CD14-positive monocyte (primary cell): Measurements from ENCODE around the gene NRXN3. TPM values are rescaled to one million over a fixed set of nuclear protein-coding genes. Genes with fewer than 3 reads are reported as not detected.

Experiments used
- DNase-seq, 3 donors: peaks; one replicate each; pipeline ENCODE4 v3.0.0-alpha.2; 2011 to 2022
- H2AFZ ChIP-seq: 2 replicates; pipeline ENCODE4 v1.6.0; 2012; ENCODE audit warnings: mild to moderate bottlenecking, low read depth, low read length, inconsistent platforms; ENCODE audit not compliant: insufficient read depth, poor library complexity, severe bottlenecking
- H3K27ac ChIP-seq, 2 donors: 1 replicate in 1 of 2; 2 replicates in 1 of 2; pipeline ENCODE4 v1.5.1; 2012 to 2013; ENCODE audit warnings: low read length in 2 of 2, control low read depth in 1 of 2, inconsistent platforms in 1 of 2, low read depth in 1 of 2, mild to moderate bottlenecking in 1 of 2
- H3K27me3 ChIP-seq, 2 donors: one replicate each; pipeline versions ENCODE4 v1.6.0 to v1.6.1; 2011 to 2013; ENCODE audit warnings: low read length in 2 of 2; ENCODE audit not compliant: control insufficient read depth in 2 of 2, insufficient read depth in 2 of 2
- H3K36me3 ChIP-seq, 2 donors: replicated peaks in 1 of 2; 1 replicate in 1 of 2; 2 replicates in 1 of 2; pipeline versions ENCODE4 v1.5.1 to v1.6.1; 2012 to 2013; ENCODE audit warnings: low read length in 2 of 2, control low read depth in 1 of 2, inconsistent platforms in 1 of 2, mild to moderate bottlenecking in 1 of 2; ENCODE audit not compliant: insufficient read depth in 2 of 2, control insufficient read depth in 1 of 2
- H3K4me1 ChIP-seq, 2 donors: 1 replicate in 1 of 2; 2 replicates in 1 of 2; pipeline versions ENCODE4 v1.5.1 to v1.6.1; 2012 to 2013; ENCODE audit warnings: low read length in 2 of 2, control low read depth in 1 of 2, inconsistent platforms in 1 of 2, mild to moderate bottlenecking in 1 of 2, moderate library complexity in 1 of 2; ENCODE audit not compliant: insufficient read depth in 2 of 2, control insufficient read depth in 1 of 2
- H3K4me2 ChIP-seq: replicated peaks from 2 replicates; pipeline ENCODE3; 2012; ENCODE audit warnings: low read length, moderate library complexity, mild to moderate bottlenecking; ENCODE audit not compliant: poor library complexity, severe bottlenecking; ENCODE audit errors: extremely low read depth
- H3K4me3 ChIP-seq, 3 experiments: fragments of 200-600 bp in 1 of 3; sonication (generic) in 1 of 3; replicated peaks in 1 of 3; 1 replicate in 2 of 3; 2 replicates in 1 of 3; pipeline ENCODE4 v1.5.1; 2011 to 2013; ENCODE audit warnings: low read length in 3 of 3, mild to moderate bottlenecking in 3 of 3, control low read depth in 2 of 3, low read depth in 2 of 3, inconsistent platforms in 1 of 3, moderate library complexity in 1 of 3
- H3K79me2 ChIP-seq: 2 replicates; pipeline ENCODE4 v1.6.0; 2012; ENCODE audit warnings: mild to moderate bottlenecking, control low read depth, inconsistent platforms, low read length, moderate library complexity; ENCODE audit not compliant: insufficient read depth
- H3K9ac ChIP-seq: 2 replicates; pipeline ENCODE4 v1.6.0; 2017; ENCODE audit warnings: low read length, mild to moderate bottlenecking; ENCODE audit not compliant: insufficient read depth, poor library complexity, severe bottlenecking
- H3K9me3 ChIP-seq, 2 donors: replicated peaks in 1 of 2; 1 replicate in 1 of 2; 2 replicates in 1 of 2; pipeline versions ENCODE4 v1.5.1 to v1.6.1; 2012 to 2013; ENCODE audit warnings: low read length in 2 of 2, control low read depth in 1 of 2; ENCODE audit not compliant: control insufficient read depth in 1 of 2, insufficient read depth in 1 of 2
- H4K20me1 ChIP-seq: 2 replicates; pipeline ENCODE4 v1.6.0; 2012; ENCODE audit warnings: mild to moderate bottlenecking, low read length, control low read depth, moderate library complexity; ENCODE audit not compliant: insufficient read depth
- H3K27ac Mint-ChIP-seq, 7 donors: one replicate each; pipeline ENCODE4 v1.8.0; 2020; ENCODE audit warnings: mild to moderate bottlenecking in 7 of 7, mixed read lengths in 7 of 7, moderate library complexity in 6 of 7, inconsistent platforms in 2 of 7
- H3K27me3 Mint-ChIP-seq, 3 donors: one replicate each; pipeline ENCODE4 v1.8.0; 2021 to 2022; ENCODE audit warnings: low read depth in 3 of 3, mild to moderate bottlenecking in 3 of 3, mixed read lengths in 3 of 3, moderate library complexity in 3 of 3, inconsistent platforms in 1 of 3
- H3K36me3 Mint-ChIP-seq, 2 donors: one replicate each; pipeline ENCODE4 v1.8.0; 2020; ENCODE audit warnings: mixed read lengths in 2 of 2, inconsistent platforms in 1 of 2, mild to moderate bottlenecking in 1 of 2
- H3K4me1 Mint-ChIP-seq: one replicate; pipeline ENCODE4 v1.8.0; 2020; ENCODE audit warnings: mild to moderate bottlenecking, mixed read lengths
- H3K4me3 Mint-ChIP-seq, 2 donors: one replicate each; pipeline ENCODE4 v1.8.0; 2020; ENCODE audit warnings: mild to moderate bottlenecking in 2 of 2, mixed read lengths in 2 of 2, moderate library complexity in 1 of 2
- H3K9me3 Mint-ChIP-seq, 7 donors: one replicate each; pipeline ENCODE4 v1.8.0; 2020 to 2022; ENCODE audit warnings: mixed read lengths in 7 of 7, mild to moderate bottlenecking in 6 of 7, moderate library complexity in 6 of 7, inconsistent platforms in 2 of 7
- CTCF ChIP-seq: fragments of 200-600 bp; IDR thresholded peaks from one replicate; pipeline ENCODE4 v1.8.0; 2022; ENCODE audit warnings: antibody characterized with exemption, mild to moderate bottlenecking
- WGBS: methylation state at CpG from one replicate; pipeline ENCODE4 v1.1.5; 2013; ENCODE audit warnings: missing lambda C conversion rate; ENCODE audit not compliant: insufficient coverage; 5-methylcytosine and 5-hydroxymethylcytosine counted together
- intact Hi-C, 2 donors: fragments of 100-400 bp; cut with micrococcal nuclease; formaldehyde crosslinking; loops; one replicate each; pipeline versions ENCODE4 v1.15.0 to v1.15.1; 2023
- polyA plus RNA-seq, 3 donors: library from polyadenylated mRNA; depleted of rRNA in 1 of 3; unstranded in 2 of 3; stranded (reverse) in 1 of 3; fragments of 300-500 nt in 2 of 3; fragments of >200 nt in 1 of 3; fragmentation: Illumina TruSeq in 2 of 3; gene quantifications; 1 replicate in 2 of 3; 2 replicates in 1 of 3; pipeline ENCODE4 v1.2.3, GENCODE V29; 2012 to 2021

Gene NRXN3
- polyA plus RNA-seq, 3 donors, result not detected

GRCh38 chr14:79274641-79275291 is 1104.6 kb downstream of the NRXN3 start:
- DNase-seq, result no peak
- Histone ChIP-seq H4K20me1 (no peaks in the 10 kb centered on the region), H3K9me3 (peaks cover 0 to 4% of the 10 kb centered on the region in 2 donors), H3K4me1 (no peaks in the 10 kb centered on the region), H3K79me2 (no peaks in the 10 kb centered on the region), H3K4me3 (no peak overlapping the region), H2AFZ (no peak overlapping the region), H3K36me3 (no peaks in the 10 kb centered on the region), H3K27me3 (peaks cover 14 to 36% of the 10 kb centered on the region in 2 donors), H3K9ac (no peak overlapping the region), H3K27ac (no peak overlapping the region), H3K4me2 (no peak overlapping the region)
- H3K27ac Mint-ChIP-seq, result no peak overlapping the region
- TF ChIP-seq CTCF, result no peak
- WGBS, result no CpG with 5 or more reads among the region's 2 CpGs
- no peak overlapping the region for H3K4me3 Mint-ChIP-seq
- peaks cover 0 to 11% (median 9%) of the 10 kb centered on the region in 7 donors for H3K9me3 Mint-ChIP-seq
- H3K4me1 Mint-ChIP-seq, result peaks cover 3% of the 10 kb centered on the region
- peaks cover 29 to 36% (median 32%) of the 10 kb centered on the region in 3 donors for H3K27me3 Mint-ChIP-seq
- no peaks in the 10 kb centered on the region for H3K36me3 Mint-ChIP-seq
- intact Hi-C loops, result no loop called here

- H3K36me3 ChIP-seq, result no peaks in the 10 kb centered on the region
- no peaks in the 10 kb centered on the region for H3K79me2 ChIP-seq
- Mint-ChIP-seq H3K27ac (no peak overlapping the region), H3K36me3 (no peaks in the 10 kb centered on the region), H3K9me3 (peaks cover 0 to 14% (median 9%) of the 10 kb centered on the region in 7 donors), H3K4me1 (peaks cover 3% of the 10 kb centered on the region), H3K27me3 (peaks cover 34 to 41% (median 38%) of the 10 kb centered on the region in 3 donors), H3K4me3 (no peak overlapping the region)
- no peak overlapping the region for H3K4me2 ChIP-seq
- no peak overlapping the region for H3K27ac ChIP-seq
- H3K9me3 ChIP-seq, result peaks cover 0 to 10% of the 10 kb centered on the region in 2 donors
- intact Hi-C loops, result no loop called here
- H3K4me3 ChIP-seq, result no peak overlapping the region
- 93% methylated on average over 3 of the region's 4 CpGs for WGBS
- no peak for DNase-seq
- H2AFZ ChIP-seq, result no peak overlapping the region
- no peaks in the 10 kb centered on the region for H3K4me1 ChIP-seq
- H3K27me3 ChIP-seq, result peaks cover 18 to 42% of the 10 kb centered on the region in 2 donors
- H3K9ac ChIP-seq, result no peak overlapping the region
- TF ChIP-seq CTCF, result no peak
- no peaks in the 10 kb centered on the region for H4K20me1 ChIP-seq
Measured at GRCh38 chr14:79275292-79275655, 1105.1 kb downstream of the NRXN3 start.
